HEK293 (cell line): ENCODE data around the gene PTPRN2.

ENCODE experiments used
- CTCF ChIA-PET: fragments of 350-600 bp; formaldehyde crosslinking; extraction: SDS; loops from one replicate; lab custom pipeline; 2021; ENCODE audit warnings: antibody characterized with exemption; lab: Yijun Ruan, JAX
- POLR2A ChIA-PET: fragments of 300-600 bp; formaldehyde crosslinking; extraction: SDS; loops from one replicate; lab custom pipeline; 2020; ENCODE audit warnings: antibody characterized with exemption, inconsistent platforms; lab: Yijun Ruan, JAX
- H3K27ac ChIP-seq: fragments of 200-500 bp; sonication (Bioruptor generic); 2 replicates; pipeline ENCODE4 v1.5.1; 2014; ENCODE audit warnings: low read depth, low read length, control low read depth, inconsistent platforms; ENCODE audit errors: extremely low read depth
- H3K36me3 ChIP-seq, 2 experiments: fragments of 200-500 bp in 1 of 2; sonication (Bioruptor generic) in 1 of 2; 1 replicate in 1 of 2; 2 replicates in 1 of 2; pipeline ENCODE4 v1.5.1; 2014 to 2017; ENCODE audit warnings: inconsistent platforms in 2 of 2, low read length in 2 of 2; ENCODE audit not compliant: control insufficient read depth in 2 of 2, insufficient read depth in 1 of 2
- H3K4me1 ChIP-seq: fragments of 200-500 bp; sonication (Bioruptor generic); 2 replicates; pipeline ENCODE4 v1.5.1; 2014; ENCODE audit warnings: mild to moderate bottlenecking, low read length, inconsistent platforms; ENCODE audit not compliant: control insufficient read depth, insufficient read depth
- H3K4me3 ChIP-seq: 2 replicates; pipeline ENCODE4 v1.5.1; 2011; ENCODE audit warnings: low read depth, mild to moderate bottlenecking, control low read depth, low read length, moderate library complexity
- H3K9me3 ChIP-seq: fragments of 200-500 bp; sonication (Bioruptor generic); 2 replicates; pipeline ENCODE4 v1.5.1; 2014; ENCODE audit warnings: low read depth, low read length, inconsistent platforms; ENCODE audit not compliant: control insufficient read depth, insufficient read depth
- HOXC10 ChIP-seq: sonication (generic); formaldehyde crosslinking; IDR thresholded peaks from 2 replicates; pipeline ENCODE4 v1.8.1; 2023; ENCODE audit warnings: mild to moderate bottlenecking, missing genetic modification reagents
- SCRT1 ChIP-seq: fragments of 450-650 bp; formaldehyde crosslinking; IDR thresholded peaks from 2 replicates; pipeline ENCODE4 v1.5.1; 2016; ENCODE audit warnings: missing biosample characterization, missing genetic modification characterization, borderline replicate concordance
- SCRT2 ChIP-seq: fragments of 450-650 bp; formaldehyde crosslinking; IDR thresholded peaks from 2 replicates; pipeline ENCODE4 v1.5.1; 2016; ENCODE audit warnings: missing biosample characterization, missing genetic modification characterization
- ZBTB8A ChIP-seq: fragments of 450-650 bp; formaldehyde crosslinking; IDR thresholded peaks from 2 replicates; pipeline ENCODE4 v1.5.1; 2016; ENCODE audit warnings: missing biosample characterization, missing genetic modification characterization
- ZEB2 ChIP-seq: fragments of 450-650 bp; formaldehyde crosslinking; IDR thresholded peaks from 2 replicates; pipeline ENCODE4 v1.5.1; 2016; ENCODE audit warnings: missing biosample characterization, missing genetic modification characterization
- ZNF24 ChIP-seq: fragments of 450-650 bp; formaldehyde crosslinking; IDR thresholded peaks from 2 replicates; pipeline ENCODE4 v1.5.1; 2016; ENCODE audit warnings: missing biosample characterization, missing genetic modification characterization
- ZNF350 ChIP-seq: fragments of 450-650 bp; formaldehyde crosslinking; IDR thresholded peaks from 2 replicates; pipeline ENCODE4 v1.5.0; 2017; ENCODE audit warnings: missing biosample characterization, mild to moderate bottlenecking, missing genetic modification characterization
- ZNF514 ChIP-seq: fragments of 450-650 bp; formaldehyde crosslinking; IDR thresholded peaks from 2 replicates; pipeline ENCODE4 v1.5.1; 2016; ENCODE audit warnings: missing biosample characterization, missing genetic modification characterization
- ZNF548 ChIP-seq: fragments of 450-650 bp; formaldehyde crosslinking; IDR thresholded peaks from 2 replicates; pipeline ENCODE4 v1.5.1; 2016; ENCODE audit warnings: missing biosample characterization, missing genetic modification characterization
- ZNF660 ChIP-seq: fragments of 450-650 bp; IDR thresholded peaks from 2 replicates; pipeline ENCODE4 v1.5.1; 2018; ENCODE audit warnings: missing biosample characterization, mild to moderate bottlenecking, missing genetic modification characterization
- TF ChIP-seq, protein P1 (sequence below): fragments of 450-650 bp; formaldehyde crosslinking; IDR thresholded peaks from 2 replicates; pipeline ENCODE4 v1.5.1; 2016; ENCODE audit warnings: missing biosample characterization, missing genetic modification characterization
- TF ChIP-seq, protein P2 (sequence below): fragments of 450-650 bp; formaldehyde crosslinking; IDR thresholded peaks from 2 replicates; pipeline ENCODE4 v1.5.1; 2016; ENCODE audit warnings: missing biosample characterization, missing genetic modification characterization
- TF ChIP-seq, protein P3 (sequence below): fragments of 450-650 bp; formaldehyde crosslinking; IDR thresholded peaks from 2 replicates; pipeline ENCODE4 v1.5.1; 2016; ENCODE audit warnings: missing biosample characterization, missing genetic modification characterization
- TF ChIP-seq, protein P4 (sequence below): fragments of 450-650 bp; formaldehyde crosslinking; IDR thresholded peaks from 2 replicates; pipeline ENCODE4; 2016; ENCODE audit warnings: missing biosample characterization, missing genetic modification characterization

PTPRN2 gene

DNA sequence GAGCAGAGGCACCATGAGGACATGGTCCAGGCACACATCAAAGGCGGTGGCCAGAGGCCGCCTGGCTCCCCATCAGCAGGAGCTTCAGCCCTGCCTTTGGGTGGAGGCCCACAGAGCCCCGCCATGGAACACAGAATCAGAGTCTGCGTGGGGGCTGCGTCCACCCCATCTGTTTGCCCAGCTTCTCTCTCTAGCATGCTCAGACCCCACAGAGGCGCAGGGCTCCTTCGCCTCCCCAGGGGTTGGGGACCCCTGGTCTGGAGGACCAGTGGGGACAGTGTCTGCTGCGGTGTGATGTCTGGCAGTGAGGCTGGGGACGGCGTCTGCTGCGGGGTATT lies 321.9 kb downstream of the PTPRN2 start:
- Histone ChIP-seq H3K36me3 (no peaks in the 10 kb centered on the region), H3K4me1 (no peaks in the 10 kb centered on the region), H3K9me3 (no peaks in the 10 kb centered on the region), H3K27ac (no peak overlapping the region), H3K4me3 (no peak overlapping the region)
- CTCF ChIA-PET, result no interaction called here
- TF ChIP-seq ZNF350 (tag by site-specific recombination) (no peak), ZNF24 (tag by site-specific recombination) (no peak), ZNF548 (tag by site-specific recombination) (no peak), ZBTB8A (tag by site-specific recombination) (no peak), HOXC10 (CRISPR knock-in tag) (no peak), ZNF514 (tag by site-specific recombination) (no peak)
- TF ChIP-seq, protein P1, sequence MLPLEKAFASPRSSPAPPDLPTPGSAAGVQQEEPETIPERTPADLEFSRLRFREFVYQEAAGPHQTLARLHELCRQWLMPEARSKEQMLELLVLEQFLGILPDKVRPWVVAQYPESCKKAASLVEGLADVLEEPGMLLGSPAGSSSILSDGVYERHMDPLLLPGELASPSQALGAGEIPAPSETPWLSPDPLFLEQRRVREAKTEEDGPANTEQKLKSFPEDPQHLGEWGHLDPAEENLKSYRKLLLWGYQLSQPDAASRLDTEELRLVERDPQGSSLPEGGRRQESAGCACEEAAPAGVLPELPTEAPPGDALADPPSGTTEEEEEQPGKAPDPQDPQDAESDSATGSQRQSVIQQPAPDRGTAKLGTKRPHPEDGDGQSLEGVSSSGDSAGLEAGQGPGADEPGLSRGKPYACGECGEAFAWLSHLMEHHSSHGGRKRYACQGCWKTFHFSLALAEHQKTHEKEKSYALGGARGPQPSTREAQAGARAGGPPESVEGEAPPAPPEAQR (tag by site-specific recombination), result no peak
- POLR2A ChIA-PET, result no interaction called here

DNA sequence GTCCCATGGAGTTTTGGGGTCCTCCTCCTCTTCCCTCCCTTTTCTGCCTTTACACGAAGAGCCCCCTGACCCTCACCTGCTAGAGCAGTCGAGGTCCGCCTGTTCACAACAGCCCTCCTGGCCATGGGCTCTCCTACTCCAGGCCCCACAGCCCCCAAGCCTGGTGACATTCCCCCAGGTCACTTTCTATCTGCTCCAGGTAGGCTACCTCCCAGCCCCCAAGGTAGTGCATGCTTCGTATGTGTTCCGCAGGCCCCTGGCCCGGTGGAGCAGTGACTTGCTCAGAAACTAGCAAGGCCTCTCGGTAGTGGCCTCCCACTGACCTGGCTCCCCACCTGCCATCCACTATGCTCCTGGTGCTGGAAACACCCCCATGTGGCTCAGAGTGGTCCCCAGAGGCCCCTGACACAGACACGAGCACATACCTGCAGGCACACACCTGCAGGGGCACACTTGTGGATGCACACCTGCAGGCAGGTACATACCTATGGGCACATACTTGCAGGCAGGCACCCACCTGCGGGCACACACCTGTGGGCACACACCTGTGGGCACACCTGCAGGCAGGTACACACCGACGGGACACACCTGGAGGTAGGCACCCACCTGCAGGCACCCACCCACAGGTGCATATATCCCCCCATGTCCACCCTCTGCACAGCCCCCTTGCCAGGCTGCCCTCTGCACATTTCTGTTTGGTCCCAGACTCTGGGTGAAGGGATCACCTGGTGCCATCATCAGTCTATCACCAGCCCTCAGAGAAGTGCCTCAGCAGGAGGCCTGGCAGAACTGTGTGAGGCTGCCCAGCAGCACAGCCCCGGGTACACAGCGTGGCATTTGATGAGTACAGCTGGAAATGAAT lies 322.5 kb downstream of the PTPRN2 start:
- POLR2A ChIA-PET, result no interaction called here
- Histone ChIP-seq H3K36me3 (no peaks in the 10 kb centered on the region), H3K4me1 (no peaks in the 10 kb centered on the region)
- TF ChIP-seq ZEB2 (tag by site-specific recombination) (0 out of 2 replicates have a peak, but pooled peaks have one; percentile 3), SCRT2 (tag by site-specific recombination) (0 out of 2 replicates have a peak, but pooled peaks have one; percentile 18), SCRT1 (tag by site-specific recombination) (peak; percentile 52; the same call in 1 of the 2 replicates)
- TF ChIP-seq, protein P2, sequence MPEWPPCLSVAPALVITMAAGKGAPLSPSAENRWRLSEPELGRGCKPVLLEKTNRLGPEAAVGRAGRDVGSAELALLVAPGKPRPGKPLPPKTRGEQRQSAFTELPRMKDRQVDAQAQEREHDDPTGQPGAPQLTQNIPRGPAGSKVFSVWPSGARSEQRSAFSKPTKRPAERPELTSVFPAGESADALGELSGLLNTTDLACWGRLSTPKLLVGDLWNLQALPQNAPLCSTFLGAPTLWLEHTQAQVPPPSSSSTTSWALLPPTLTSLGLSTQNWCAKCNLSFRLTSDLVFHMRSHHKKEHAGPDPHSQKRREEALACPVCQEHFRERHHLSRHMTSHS (tag by site-specific recombination), result no peak
- TF ChIP-seq, all 188 proteins: peak for 3
- Histone ChIP-seq H3K4me3 (no peak overlapping the region), H3K27ac (no peak overlapping the region), H3K9me3 (no peaks in the 10 kb centered on the region)
- CTCF ChIA-PET, result no interaction called here

DNA sequence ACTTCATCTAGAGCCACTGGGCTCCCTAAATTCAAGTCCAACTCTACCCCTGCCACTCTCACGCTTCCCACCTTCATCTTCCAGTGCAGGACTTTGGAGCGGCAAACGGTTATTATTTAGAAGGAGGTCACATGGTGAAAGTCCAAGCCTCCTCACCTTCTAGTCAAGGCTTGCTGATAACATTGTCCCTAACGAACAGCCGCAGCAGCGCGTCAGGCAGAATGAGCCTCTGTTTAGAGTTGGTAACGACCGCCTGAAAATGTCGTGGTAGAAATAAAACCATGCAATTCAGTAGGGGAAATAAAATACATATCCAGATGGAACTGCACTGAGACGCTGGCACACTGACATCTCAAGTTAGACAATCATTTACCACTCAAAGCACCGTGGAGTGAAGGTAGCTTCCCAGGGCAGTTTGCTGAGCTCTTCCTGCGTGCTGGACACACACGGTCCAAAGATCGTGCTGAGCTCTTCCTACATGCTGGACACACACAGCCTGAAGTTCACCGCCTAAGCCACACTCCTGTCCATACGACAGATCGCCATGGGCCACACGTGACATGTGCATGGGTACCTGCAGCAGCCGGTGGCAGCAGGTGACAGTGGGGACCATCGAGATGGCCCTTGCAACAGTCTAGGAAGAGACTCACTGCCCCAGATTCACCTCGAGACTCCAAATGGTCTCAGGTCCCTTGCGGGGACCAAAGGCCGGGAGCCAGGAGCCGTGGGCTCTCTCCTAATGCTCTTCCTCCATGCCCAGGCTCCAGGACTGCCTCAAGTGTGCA lies 323.5 kb downstream of the PTPRN2 start:
- TF ChIP-seq, protein P3, sequence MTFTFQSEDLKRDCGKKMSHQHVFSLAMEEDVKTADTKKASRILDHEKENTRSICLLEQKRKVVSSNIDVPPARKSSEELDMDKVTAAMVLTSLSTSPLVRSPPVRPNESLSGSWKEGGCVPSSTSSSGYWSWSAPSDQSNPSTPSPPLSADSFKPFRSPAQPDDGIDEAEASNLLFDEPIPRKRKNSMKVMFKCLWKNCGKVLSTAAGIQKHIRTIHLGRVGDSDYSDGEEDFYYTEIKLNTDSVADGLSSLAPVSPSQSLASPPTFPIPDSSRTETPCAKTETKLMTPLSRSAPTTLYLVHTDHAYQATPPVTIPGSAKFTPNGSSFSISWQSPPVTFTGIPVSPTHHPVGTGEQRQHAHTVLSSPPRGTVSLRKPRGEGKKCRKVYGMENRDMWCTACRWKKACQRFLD, result no peak
- TF ChIP-seq, protein P4, sequence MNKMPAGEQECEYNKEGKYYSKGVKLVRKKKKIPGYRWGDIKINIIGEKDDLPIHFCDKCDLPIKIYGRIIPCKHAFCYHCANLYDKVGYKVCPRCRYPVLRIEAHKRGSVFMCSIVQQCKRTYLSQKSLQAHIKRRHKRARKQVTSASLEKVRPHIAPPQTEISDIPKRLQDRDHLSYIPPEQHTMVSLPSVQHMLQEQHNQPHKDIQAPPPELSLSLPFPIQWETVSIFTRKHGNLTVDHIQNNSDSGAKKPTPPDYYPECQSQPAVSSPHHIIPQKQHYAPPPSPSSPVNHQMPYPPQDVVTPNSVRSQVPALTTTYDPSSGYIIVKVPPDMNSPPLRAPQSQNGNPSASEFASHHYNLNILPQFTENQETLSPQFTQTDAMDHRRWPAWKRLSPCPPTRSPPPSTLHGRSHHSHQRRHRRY (tag by site-specific recombination), result no peak
- no peak for TF ChIP-seq ZNF660 (tag by site-specific recombination)
- TF ChIP-seq, all 188 proteins: peak for 0
- H3K9me3 ChIP-seq, result no peaks in the 10 kb centered on the region
- no peak overlapping the region for H3K4me3 ChIP-seq
- CTCF ChIA-PET, result no interaction called here
- POLR2A ChIA-PET, result no interaction called here
- H3K27ac ChIP-seq, result no peak overlapping the region
- H3K4me1 ChIP-seq, result no peaks in the 10 kb centered on the region
- H3K36me3 ChIP-seq, result no peaks in the 10 kb centered on the region
